Measurements from ENCODE around the gene NOMO2. TPM values are rescaled to one million over a fixed set of nuclear protein-coding genes. Genes with fewer than 3 reads are reported as not detected.
"Not testable (repeated sequence)": the region's sequence is repeated elsewhere in the genome, so short reads cannot be mapped to it uniquely, and the experiment has no call there.

Gene NOMO2
- total RNA-seq, 1 experiment from 2014 or later: 151 TPM

DNA sequence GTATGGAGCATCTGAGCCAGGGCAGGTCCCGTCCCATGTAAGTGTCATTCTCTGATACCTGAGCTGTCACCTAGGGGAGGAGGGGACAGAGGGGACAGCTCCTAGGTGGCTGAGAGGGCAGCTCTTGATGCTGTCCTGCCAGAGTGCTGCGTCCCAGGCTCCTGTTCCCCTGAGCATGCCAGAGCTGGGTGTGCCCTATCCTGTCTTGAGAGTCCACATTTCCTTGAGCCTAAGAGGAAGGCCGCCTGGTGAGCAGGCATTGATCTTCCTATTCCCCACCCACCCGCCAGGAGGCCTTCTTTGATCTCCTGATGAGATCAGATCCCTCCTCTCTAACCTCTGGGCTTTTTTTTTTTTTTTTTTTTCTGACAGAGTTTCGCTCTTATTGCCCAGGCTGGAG is 32.0 kb upstream of the NOMO2 start:
- intact Hi-C loops (cut with micrococcal nuclease); POLR2A ChIA-PET; H3K4me1 Mint-ChIP-seq (ENCODE audit: insufficient read depth, unreplicated experiment); H3K27me3 Mint-ChIP-seq (ENCODE audit: insufficient read depth, unreplicated experiment); H3K9me3 Mint-ChIP-seq (ENCODE audit: unreplicated experiment); H3K36me3 Mint-ChIP-seq (ENCODE audit: insufficient read depth, unreplicated experiment); H3K4me3 Mint-ChIP-seq (ENCODE audit: unreplicated experiment); BruUV-seq (replicated peaks); DNase-seq (ENCODE audit: unreplicated experiment); H3K27ac Mint-ChIP-seq (ENCODE audit: low read depth, unreplicated experiment): not testable (repeated sequence)
- CTCF ChIA-PET: interaction anchor here (0.8 kb wide), 1 partner anchor 389 kb away, joined by 3 read pairs; the partner anchor contains the start of gene TMC7

DNA sequence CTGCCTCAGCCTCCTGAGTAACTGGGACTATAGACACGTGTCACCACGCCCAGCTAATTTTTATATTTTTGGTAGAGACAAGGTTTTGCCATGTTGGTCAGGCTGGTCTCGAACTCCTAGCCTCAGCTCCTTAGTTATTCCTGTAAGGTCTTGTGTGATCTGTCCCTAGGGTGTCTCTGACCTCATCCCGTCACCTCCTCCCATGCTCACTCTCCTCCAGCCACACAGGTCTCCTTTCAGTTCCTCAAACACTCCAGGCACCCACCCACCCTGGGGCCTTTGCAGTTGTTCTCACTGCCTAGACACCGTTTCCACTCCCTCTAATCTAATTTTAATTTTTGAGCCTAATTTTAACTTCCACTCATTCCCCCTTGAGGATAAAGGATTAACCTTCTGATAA is 31.1 kb upstream of the NOMO2 start:
- not testable (repeated sequence) for BruUV-seq (replicated peaks)

DNA sequence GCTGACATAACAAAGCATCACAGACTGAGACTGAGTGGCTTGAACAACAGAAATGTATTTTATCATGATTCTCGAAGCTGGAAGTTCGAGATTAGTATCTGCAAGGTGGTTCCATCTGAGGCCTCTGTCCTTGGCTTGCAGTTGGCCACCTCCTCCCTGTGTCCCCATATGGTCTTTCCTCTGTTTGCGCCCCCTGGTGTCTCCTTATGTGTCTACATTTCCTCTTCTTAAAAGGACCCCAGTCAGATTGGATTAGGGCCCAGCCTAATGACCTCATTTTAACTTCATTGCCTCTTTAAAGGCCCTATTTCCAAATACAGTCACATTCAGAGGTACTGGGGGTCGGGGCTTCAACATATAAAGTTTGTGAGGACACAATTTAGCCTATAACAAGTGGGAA is 30.0 kb upstream of the NOMO2 start:
- CTCF ChIA-PET; H3K27ac Mint-ChIP-seq (ENCODE audit: low read depth, unreplicated experiment): not testable (repeated sequence)

More for the DNA sequence above, 31.1 kb upstream of the NOMO2 start:
- H3K9me3 Mint-ChIP-seq (ENCODE audit: unreplicated experiment); POLR2A ChIA-PET; intact Hi-C loops (cut with micrococcal nuclease); DNase-seq (ENCODE audit: unreplicated experiment); H3K27ac Mint-ChIP-seq (ENCODE audit: low read depth, unreplicated experiment); CTCF ChIA-PET; H3K4me1 Mint-ChIP-seq (ENCODE audit: insufficient read depth, unreplicated experiment); H3K4me3 Mint-ChIP-seq (ENCODE audit: unreplicated experiment); H3K36me3 Mint-ChIP-seq (ENCODE audit: insufficient read depth, unreplicated experiment); H3K27me3 Mint-ChIP-seq (ENCODE audit: insufficient read depth, unreplicated experiment): not testable (repeated sequence)

DNA sequence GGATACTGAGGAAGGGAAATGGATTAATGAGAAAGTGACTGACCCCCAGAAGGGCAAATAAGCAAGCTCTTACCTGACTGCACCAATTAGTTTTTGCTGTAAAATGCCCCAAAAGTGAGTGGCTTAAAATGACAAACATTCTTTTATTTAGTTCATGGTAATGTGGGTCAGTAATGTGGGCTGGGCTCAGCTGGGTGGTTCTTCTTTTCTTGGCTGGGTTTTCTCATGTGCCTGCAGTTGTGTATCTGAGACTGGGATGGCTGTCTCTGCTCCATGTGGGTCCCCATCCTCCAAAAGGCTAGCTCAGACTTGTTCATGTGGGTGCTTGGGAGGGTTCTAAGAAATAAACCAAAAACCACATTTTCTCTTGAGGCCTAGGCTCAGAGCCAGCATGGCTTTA is 29.5 kb upstream of the NOMO2 start:
- POLR2A ChIA-PET; H3K27me3 Mint-ChIP-seq (ENCODE audit: insufficient read depth, unreplicated experiment); CTCF ChIA-PET; H3K27ac Mint-ChIP-seq (ENCODE audit: low read depth, unreplicated experiment); H3K4me3 Mint-ChIP-seq (ENCODE audit: unreplicated experiment); BruUV-seq (replicated peaks); H3K36me3 Mint-ChIP-seq (ENCODE audit: insufficient read depth, unreplicated experiment); DNase-seq (ENCODE audit: unreplicated experiment); H3K9me3 Mint-ChIP-seq (ENCODE audit: unreplicated experiment); intact Hi-C loops (cut with micrococcal nuclease); H3K4me1 Mint-ChIP-seq (ENCODE audit: insufficient read depth, unreplicated experiment): not testable (repeated sequence)

More for the DNA sequence above, 30.0 kb upstream of the NOMO2 start:
- H3K4me3 Mint-ChIP-seq (ENCODE audit: unreplicated experiment); H3K9me3 Mint-ChIP-seq (ENCODE audit: unreplicated experiment); POLR2A ChIA-PET; BruUV-seq (replicated peaks); intact Hi-C loops (cut with micrococcal nuclease); H3K27me3 Mint-ChIP-seq (ENCODE audit: insufficient read depth, unreplicated experiment); H3K36me3 Mint-ChIP-seq (ENCODE audit: insufficient read depth, unreplicated experiment); H3K4me1 Mint-ChIP-seq (ENCODE audit: insufficient read depth, unreplicated experiment): not testable (repeated sequence)
- peak; percentile 64 for DNase-seq (ENCODE audit: unreplicated experiment)

DNA sequence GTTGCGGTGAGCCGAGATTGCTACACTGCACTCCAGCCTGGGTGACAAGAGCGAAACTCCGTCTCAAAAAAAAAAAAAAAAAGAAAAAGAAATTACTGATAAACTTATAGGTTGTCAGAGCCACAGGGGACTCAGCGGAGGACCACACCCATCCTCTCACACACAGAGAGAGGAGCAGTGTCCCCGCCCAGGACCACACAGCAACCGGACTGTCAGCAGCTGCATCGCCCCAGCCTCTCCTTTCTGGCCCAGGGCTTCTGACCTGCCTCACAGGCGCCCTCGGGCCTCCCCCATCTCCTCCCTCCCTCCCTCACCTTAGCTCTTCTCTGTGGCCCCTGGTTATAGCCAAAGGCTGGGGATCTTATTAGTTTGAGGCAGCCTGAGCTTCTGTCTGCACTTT is 27.9 kb upstream of the NOMO2 start:
- POLR2A ChIA-PET; H3K36me3 Mint-ChIP-seq (ENCODE audit: insufficient read depth, unreplicated experiment); H3K4me1 Mint-ChIP-seq (ENCODE audit: insufficient read depth, unreplicated experiment); H3K27ac Mint-ChIP-seq (ENCODE audit: low read depth, unreplicated experiment); H3K27me3 Mint-ChIP-seq (ENCODE audit: insufficient read depth, unreplicated experiment); BruUV-seq (replicated peaks); intact Hi-C loops (cut with micrococcal nuclease); H3K9me3 Mint-ChIP-seq (ENCODE audit: unreplicated experiment); CTCF ChIA-PET; H3K4me3 Mint-ChIP-seq (ENCODE audit: unreplicated experiment); DNase-seq (ENCODE audit: unreplicated experiment): not testable (repeated sequence)

DNA sequence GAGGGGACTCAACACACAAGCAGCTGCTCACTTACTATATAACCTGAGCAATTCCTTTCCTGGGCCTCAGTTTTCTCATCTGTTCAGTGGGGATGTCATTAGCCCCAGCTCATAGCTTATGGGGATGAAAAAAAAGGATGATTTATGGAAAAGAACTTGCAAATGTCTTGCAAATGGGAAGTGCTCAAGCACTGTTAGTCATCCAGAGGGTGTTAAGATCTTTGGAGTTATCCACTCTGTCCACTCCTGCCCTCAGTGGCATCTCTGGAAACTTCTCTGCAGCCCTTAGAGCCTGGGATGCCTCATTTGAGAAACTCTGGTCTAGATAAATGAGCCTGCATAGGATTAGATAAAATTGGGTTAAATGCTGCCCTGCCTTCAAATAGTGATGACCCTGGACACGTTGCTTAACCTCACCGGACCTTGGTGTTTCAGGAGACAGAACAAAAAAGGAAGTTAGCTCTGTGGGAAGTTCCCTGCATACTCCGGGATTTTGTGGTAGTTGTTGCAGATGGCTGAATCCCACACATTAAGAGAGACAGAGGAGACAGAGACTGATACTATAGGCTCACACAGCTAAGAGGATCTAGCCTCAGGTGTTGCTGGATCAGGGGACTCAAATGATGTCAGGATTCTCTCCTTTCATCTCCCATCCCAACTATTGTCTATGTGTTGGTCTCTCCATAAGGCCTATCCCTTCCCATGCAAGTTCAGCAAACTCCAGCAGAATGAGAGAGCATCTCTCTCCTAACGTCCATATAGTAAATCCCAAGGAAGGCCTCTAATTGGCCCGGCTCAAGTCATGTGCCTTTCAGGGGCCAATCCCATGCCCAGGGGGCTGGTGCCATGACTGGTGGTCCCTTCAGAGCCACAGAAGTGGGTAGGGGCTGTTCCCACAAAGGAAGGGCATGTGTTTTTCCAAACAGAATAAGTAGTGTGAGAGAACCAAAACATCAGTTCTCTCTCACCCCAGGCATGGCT is 25.0 kb upstream of the NOMO2 start:
- H3K4me1 Mint-ChIP-seq (ENCODE audit: insufficient read depth, unreplicated experiment); intact Hi-C loops (cut with micrococcal nuclease); H3K4me3 Mint-ChIP-seq (ENCODE audit: unreplicated experiment); CTCF ChIA-PET; H3K36me3 Mint-ChIP-seq (ENCODE audit: insufficient read depth, unreplicated experiment); POLR2A ChIA-PET; H3K27me3 Mint-ChIP-seq (ENCODE audit: insufficient read depth, unreplicated experiment); H3K9me3 Mint-ChIP-seq (ENCODE audit: unreplicated experiment); DNase-seq (ENCODE audit: unreplicated experiment); BruUV-seq (replicated peaks); H3K27ac Mint-ChIP-seq (ENCODE audit: low read depth, unreplicated experiment): not testable (repeated sequence)

DNA sequence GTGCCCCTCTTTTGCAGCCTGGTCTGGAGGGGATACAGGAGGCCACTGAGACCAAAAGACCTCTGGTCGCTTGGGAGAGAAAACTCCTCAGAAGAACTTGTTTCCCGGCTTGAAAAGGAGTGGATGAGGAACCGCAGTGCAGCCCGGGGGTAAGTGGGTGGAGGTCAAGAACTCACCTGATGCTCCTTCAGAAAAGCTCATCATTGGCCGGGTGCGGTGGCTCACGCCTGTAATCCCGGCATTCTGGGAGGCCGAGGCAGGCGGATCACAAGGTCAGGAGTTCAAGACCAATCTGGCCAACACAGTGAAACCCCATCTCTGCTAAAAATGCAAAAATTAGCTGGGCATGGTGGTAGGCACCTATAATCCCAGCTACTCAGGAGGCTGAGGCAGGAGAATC is 23.9 kb upstream of the NOMO2 start:
- CTCF ChIA-PET; H3K27me3 Mint-ChIP-seq (ENCODE audit: insufficient read depth, unreplicated experiment); BruUV-seq (replicated peaks); H3K27ac Mint-ChIP-seq (ENCODE audit: low read depth, unreplicated experiment); H3K4me1 Mint-ChIP-seq (ENCODE audit: insufficient read depth, unreplicated experiment); H3K4me3 Mint-ChIP-seq (ENCODE audit: unreplicated experiment); H3K9me3 Mint-ChIP-seq (ENCODE audit: unreplicated experiment); DNase-seq (ENCODE audit: unreplicated experiment); H3K36me3 Mint-ChIP-seq (ENCODE audit: insufficient read depth, unreplicated experiment); POLR2A ChIA-PET; intact Hi-C loops (cut with micrococcal nuclease): not testable (repeated sequence)
